GM12891 (cell line): ENCODE results near the gene BMPR1A.

Experiments used
- POLR2A ChIP-seq: IDR thresholded peaks from 2 replicates; pipeline ENCODE4 v1.6.1; 2011; ENCODE audit warnings: low read depth, low read length, control low read depth
- POLR2AphosphoS5 ChIP-seq: IDR thresholded peaks from 2 replicates; pipeline ENCODE4 v1.6.1; 2011; ENCODE audit warnings: low read depth, low read length, control low read depth
- POU2F2 ChIP-seq: IDR thresholded peaks from 2 replicates; pipeline ENCODE4 v1.6.1; 2011; ENCODE audit warnings: low read depth, mild to moderate bottlenecking, control low read depth, low read length, moderate library complexity
- SPI1 ChIP-seq: IDR thresholded peaks from 2 replicates; pipeline ENCODE4 v1.6.1; 2011; ENCODE audit warnings: low read depth, low read length, control low read depth
- TAF1 ChIP-seq: IDR thresholded peaks from 2 replicates; pipeline ENCODE4 v1.6.1; 2011; ENCODE audit warnings: low read depth, low read length, control low read depth

DNA sequence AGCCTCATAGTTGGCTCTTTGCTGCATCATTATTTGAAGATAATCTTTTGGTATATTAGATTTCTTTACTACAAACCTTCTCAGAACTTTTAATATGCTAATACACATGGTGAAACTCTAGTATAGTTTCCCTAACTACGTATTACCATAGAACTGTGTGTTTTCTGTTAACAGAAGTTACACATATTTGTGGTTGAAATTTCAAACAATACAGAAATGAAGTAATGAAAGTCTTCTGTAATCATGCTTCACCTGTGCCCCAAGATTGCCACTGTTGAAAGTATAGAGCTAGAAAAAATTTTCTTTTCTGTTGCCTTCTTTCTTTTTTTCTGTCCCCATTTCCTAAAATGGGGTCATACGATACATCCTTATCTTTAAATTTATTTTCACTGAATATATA, 9.1 kb downstream of the BMPR1A start:
- TF ChIP-seq POLR2AphosphoS5: no peak
- TF ChIP-seq POLR2A: no peak
- TF ChIP-seq TAF1: no peak
- no peak for TF ChIP-seq SPI1
- TF ChIP-seq POU2F2: no peak
